H1 (cell line): ENCODE data around the gene PVR. TPM values are rescaled to one million over a fixed set of nuclear protein-coding genes. Genes with fewer than 3 reads are reported as not detected.

Source experiments
- CTCF ChIA-PET: fragments of 300-600 bp; sonication (Branson Sonifier 250); formaldehyde crosslinking; loops from one replicate; lab custom pipeline; 2021; ENCODE audit not compliant: partially characterized antibody; lab: Charles Lee
- POLR2A ChIA-PET: fragments of 300-600 bp; sonication (Branson Sonifier 250); formaldehyde crosslinking; loops from one replicate; lab custom pipeline; 2021; ENCODE audit warnings: inconsistent platforms; ENCODE audit not compliant: partially characterized antibody; lab: Charles Lee
- DNase-seq, 2 experiments: peaks; one replicate each; pipeline versions ENCODE4 v3.0.0 to v3.0.0-alpha.2; 2010 to 2022; ENCODE audit warnings: low spot score in 2 of 2, low read depth in 1 of 2, mixed read lengths in 1 of 2
- FAIRE-seq: peaks from 2 replicates; lab custom pipeline; 2011; peaks lifted over from hg19 to GRCh38; lab: Jason Lieb, UNC
- H2AFZ ChIP-seq: 2 replicates; pipeline ENCODE4 v1.8.1; 2012; ENCODE audit warnings: low read length, inconsistent platforms
- H2AK5ac ChIP-seq: 2 replicates; pipeline ENCODE4 v1.6.1; 2013; ENCODE audit warnings: low read depth, low read length
- H2BK120ac ChIP-seq: replicated peaks from 2 replicates; pipeline ENCODE3; 2013; ENCODE audit warnings: low read depth, low read length, inconsistent platforms
- H2BK12ac ChIP-seq: 2 replicates; pipeline ENCODE4 v1.6.1; 2013; ENCODE audit warnings: low read depth, low read length
- H2BK15ac ChIP-seq: 2 replicates; pipeline ENCODE4 v1.6.1; 2013; ENCODE audit warnings: low read length
- H2BK20ac ChIP-seq: 2 replicates; pipeline ENCODE4 v1.6.1; 2013; ENCODE audit warnings: low read length
- H2BK5ac ChIP-seq: 2 replicates; pipeline ENCODE4 v1.6.1; 2013; ENCODE audit warnings: low read depth, low read length
- H3K14ac ChIP-seq: 2 replicates; pipeline ENCODE4 v1.6.1; 2013; ENCODE audit warnings: inconsistent platforms; ENCODE audit not compliant: insufficient read length
- H3K18ac ChIP-seq: 2 replicates; pipeline ENCODE4 v1.6.1; 2013; ENCODE audit warnings: low read length; ENCODE audit errors: extremely low read depth
- H3K23ac ChIP-seq: 2 replicates; pipeline ENCODE4 v1.6.1; 2013; ENCODE audit warnings: inconsistent platforms; ENCODE audit not compliant: insufficient read length
- H3K23me2 ChIP-seq: 2 replicates; pipeline ENCODE4 v1.6.1; 2013; ENCODE audit warnings: low read depth, low read length
- H3K27ac ChIP-seq: 2 replicates; pipeline ENCODE4 v1.6.1; 2011; ENCODE audit warnings: low read depth, low read length, inconsistent platforms
- H3K27me3 ChIP-seq, 4 experiments: replicated peaks in 1 of 4; 1 replicate in 1 of 4; 2 replicates in 3 of 4; pipeline versions ENCODE4 v1.6.1 to v1.8.1; 2011 to 2013; ENCODE audit warnings: low read length in 3 of 4, mild to moderate bottlenecking in 3 of 4, inconsistent platforms in 2 of 4, mixed read lengths in 2 of 4, moderate library complexity in 1 of 4; ENCODE audit not compliant: control insufficient read depth in 3 of 4, insufficient read depth in 3 of 4; ENCODE audit errors: extremely low read depth in 1 of 4
- H3K36me3 ChIP-seq, 4 experiments: 2 replicates each; pipeline versions ENCODE4 v1.6.1 to v1.8.1; 2011 to 2013; ENCODE audit warnings: mild to moderate bottlenecking in 4 of 4, low read length in 3 of 4, moderate library complexity in 2 of 4, control low read depth in 1 of 4, inconsistent platforms in 1 of 4; ENCODE audit not compliant: insufficient read depth in 4 of 4, control insufficient read depth in 2 of 4
- H3K4ac ChIP-seq: replicated peaks from 2 replicates; pipeline ENCODE3; 2013; ENCODE audit warnings: low read length, low read depth, mixed read lengths, inconsistent platforms; ENCODE audit not compliant: insufficient read length
- H3K4me1 ChIP-seq, 4 experiments: replicated peaks in 1 of 4; 1 replicate in 1 of 4; 2 replicates in 3 of 4; pipeline versions ENCODE4 v1.6.1 to v1.8.1; 2011 to 2013; ENCODE audit warnings: low read length in 3 of 4, inconsistent platforms in 2 of 4, mixed read lengths in 1 of 4; ENCODE audit not compliant: insufficient read depth in 4 of 4, control insufficient read depth in 3 of 4
- H3K4me2 ChIP-seq, 2 experiments: 2 replicates each; pipeline versions ENCODE4 v1.6.1 to v1.8.1; 2011 to 2013; ENCODE audit warnings: low read depth in 2 of 2, low read length in 2 of 2, control low read depth in 1 of 2, inconsistent platforms in 1 of 2, mild to moderate bottlenecking in 1 of 2; ENCODE audit not compliant: insufficient read depth in 1 of 2
- H3K4me3 ChIP-seq, 4 experiments: fragments of 200-600, 300-600 bp in 1 of 4; sonication (generic), shearing (Covaris generic), sonication (Bioruptor Twin) in 1 of 4; 2 replicates each; pipeline versions ENCODE4 v1.5.1 to v1.8.1; 2011 to 2016; ENCODE audit warnings: low read length in 4 of 4, low read depth in 3 of 4, control low read depth in 2 of 4, inconsistent platforms in 2 of 4, mild to moderate bottlenecking in 2 of 4, mixed read lengths in 1 of 4, moderate library complexity in 1 of 4; ENCODE audit not compliant: insufficient read depth in 2 of 4; ENCODE audit errors: extremely low read depth in 1 of 4
- H3K56ac ChIP-seq: replicated peaks from 2 replicates; pipeline ENCODE3; 2013; ENCODE audit warnings: low read depth, mild to moderate bottlenecking, mixed read lengths, low read length, inconsistent platforms; ENCODE audit not compliant: insufficient read length
- H3K79me1 ChIP-seq: 2 replicates; pipeline ENCODE4 v1.6.1; 2013; ENCODE audit warnings: low read depth, low read length, control low read depth
- H3K79me2 ChIP-seq, 2 experiments: 2 replicates each; pipeline versions ENCODE4 v1.6.1 to v1.8.1; 2012 to 2013; ENCODE audit warnings: low read length in 2 of 2, mild to moderate bottlenecking in 2 of 2, inconsistent platforms in 1 of 2; ENCODE audit not compliant: insufficient read depth in 2 of 2, control insufficient read depth in 1 of 2
- H3K9ac ChIP-seq, 4 experiments: replicated peaks in 1 of 4; 1 replicate in 1 of 4; 2 replicates in 3 of 4; pipeline versions ENCODE4 v1.6.1 to v1.8.1; 2011 to 2013; ENCODE audit warnings: low read depth in 3 of 4, low read length in 3 of 4, control low read depth in 2 of 4, mild to moderate bottlenecking in 2 of 4, moderate library complexity in 2 of 4, inconsistent platforms in 1 of 4; ENCODE audit errors: extremely low read depth in 1 of 4
- H3K9me3 ChIP-seq, 2 experiments: 2 replicates each; pipeline versions ENCODE4 v1.6.1 to v1.8.1; 2012 to 2013; ENCODE audit warnings: mild to moderate bottlenecking in 2 of 2, moderate library complexity in 2 of 2, control low read depth in 1 of 2, inconsistent platforms in 1 of 2, low read depth in 1 of 2, low read length in 1 of 2, mixed read lengths in 1 of 2; ENCODE audit not compliant: insufficient read depth in 2 of 2
- H4K20me1 ChIP-seq, 2 experiments: replicated peaks in 1 of 2; 2 replicates each; pipeline versions ENCODE3 to v1.8.1; 2011 to 2013; ENCODE audit warnings: inconsistent platforms in 2 of 2, low read length in 2 of 2, mild to moderate bottlenecking in 1 of 2; ENCODE audit not compliant: insufficient read depth in 2 of 2, control insufficient read depth in 1 of 2
- H4K5ac ChIP-seq: 2 replicates; pipeline ENCODE4 v1.6.1; 2013; ENCODE audit warnings: low read length, low read depth, mixed read lengths, inconsistent platforms; ENCODE audit not compliant: insufficient read length
- H4K8ac ChIP-seq: 2 replicates; pipeline ENCODE4 v1.8.0; 2013; ENCODE audit warnings: mild to moderate bottlenecking, moderate library complexity, low read length, inconsistent platforms; ENCODE audit not compliant: insufficient read depth; ENCODE audit errors: extremely low read depth
- H4K91ac ChIP-seq: replicated peaks from 2 replicates; pipeline ENCODE3; 2013; ENCODE audit warnings: low read length, mixed read lengths, inconsistent platforms; ENCODE audit not compliant: insufficient read length
- ATF3 ChIP-seq: IDR thresholded peaks from 2 replicates; pipeline ENCODE4 v1.6.1; 2011; ENCODE audit warnings: low read depth, mild to moderate bottlenecking, low read length; ENCODE audit not compliant: insufficient read depth
- CREB1 ChIP-seq: IDR thresholded peaks from 2 replicates; pipeline ENCODE4 v1.6.1; 2012; ENCODE audit warnings: inconsistent platforms
- E2F6 ChIP-seq: IDR thresholded peaks from 2 replicates; pipeline ENCODE4 v1.6.1; 2012; ENCODE audit warnings: inconsistent platforms
- EP300 ChIP-seq, 2 experiments: IDR thresholded peaks; 1 replicate in 1 of 2; 2 replicates in 1 of 2; pipeline ENCODE4 v1.6.1; 2011 to 2012; ENCODE audit warnings: low read depth in 2 of 2, low read length in 2 of 2, mild to moderate bottlenecking in 2 of 2, borderline replicate concordance in 1 of 2, inconsistent platforms in 1 of 2, moderate library complexity in 1 of 2
- MAX ChIP-seq: IDR thresholded peaks from 2 replicates; pipeline ENCODE4 v1.6.1; 2012; ENCODE audit warnings: inconsistent platforms
- POLR2AphosphoS5 ChIP-seq: IDR thresholded peaks from 2 replicates; pipeline ENCODE4 v1.6.1; 2011; ENCODE audit warnings: low read depth, low read length
- RXRA ChIP-seq: IDR thresholded peaks from 2 replicates; pipeline ENCODE4 v1.6.1; 2011; ENCODE audit warnings: low read depth, mild to moderate bottlenecking, low read length, moderate library complexity; ENCODE audit not compliant: insufficient read depth
- USF2 ChIP-seq: IDR thresholded peaks from 2 replicates; pipeline ENCODE4 v1.6.1; 2011; ENCODE audit warnings: low read length, improper control_type of control experiment
- WGBS, 2 experiments: shearing (Covaris generic) in 1 of 2; methylation state at CpG; one replicate each; pipeline versions ENCODE4 v1.1.6 to v1.1.7; 2013 to 2015; ENCODE audit warnings: low lambda C conversion rate in 2 of 2, mixed read lengths in 2 of 2, inconsistent platforms in 1 of 2, low coverage in 1 of 2, missing lambda C conversion rate in 1 of 2; ENCODE audit not compliant: insufficient replicate concordance in 2 of 2, insufficient coverage in 1 of 2, insufficient read length in 1 of 2; ENCODE audit errors: extremely low coverage in 1 of 2, missing lambda C conversion rate in 1 of 2; 5-methylcytosine and 5-hydroxymethylcytosine counted together
- polyA plus RNA-seq, 7 experiments: library from polyadenylated mRNA; depleted of rRNA in 3 of 7; stranded (reverse) in 5 of 7; unstranded in 2 of 7; fragments of >200 nt in 5 of 7; fragments of 200-250 nt in 2 of 7; gene quantifications; 1 replicate in 5 of 7; 2 replicates in 1 of 7; 4 replicates in 1 of 7; pipeline versions ENCODE4 v1.2.1 to v1.2.3, GENCODE V29; 2011 to 2013; ENCODE audit warnings: missing spikeins in 2 of 7, mixed read lengths in 2 of 7
- total RNA-seq: library from RNA; stranded (reverse); fragmentation: NEBNext Ultra II Directional; extraction: Animal tissue kit (Norgen Biotek cat#: 25700); gene quantifications from 2 replicates; pipeline ENCODE4 v1.2.1, GENCODE V29; 2021

The PVR gene
- total and polyA plus RNA-seq, 2 of the 8 experiments (the other 6 are each of a cell fraction or from before 2014, with no cell fraction given), result 13.3 to 14.8 TPM

GRCh38 chr19:44657211-44657921 is 13.7 kb downstream of the PVR start:
- Histone ChIP-seq H3K79me2 (no peaks in the 10 kb centered on the region), H2BK20ac (no peak overlapping the region), H4K8ac (no peak overlapping the region), H3K36me3 (peaks cover 12 to 30% (median 26%) of the 10 kb centered on the region in 4 experiments; a peak in 7 of 8 replicates), H3K4me2 (no peak overlapping the region), H4K91ac (no peak overlapping the region), H3K4ac (no peak overlapping the region), H2BK12ac (no peak overlapping the region), H3K4me1 (peaks cover 0 to 2% (median 0%) of the 10 kb centered on the region in 4 experiments; a peak in 2 of 7 replicates), H3K9me3 (no peaks in the 10 kb centered on the region), H3K4me3 (no peak overlapping the region), H3K27me3 (no peaks in the 10 kb centered on the region), H2BK15ac (no peak overlapping the region), H2BK120ac (no peak overlapping the region), H4K20me1 (peaks cover 0 to 2% of the 10 kb centered on the region in 2 experiments), H4K5ac (no peak overlapping the region), H2AFZ (no peak overlapping the region), H3K79me1 (no peaks in the 10 kb centered on the region), H3K14ac (no peak overlapping the region), H3K56ac (no peak overlapping the region), H3K23me2 (no peaks in the 10 kb centered on the region), H3K23ac (no peak overlapping the region), H3K9ac (no peak overlapping the region), H2BK5ac (no peak overlapping the region), H3K18ac (no peak overlapping the region), H2AK5ac (no peak overlapping the region), H3K27ac (no peak overlapping the region)
- FAIRE-seq (no peak), DNase-seq (peak in 1 of 2 experiments; percentile 95)
- ChIA-PET POLR2A (interaction anchor here (0.5 to 1.9 kb wide), 9 partner anchors 9 to 297 kb away, joined by 3 to 8 read pairs (median 3); no protein-coding TSS in a partner anchor), CTCF (interaction anchor here (0.8 to 13.3 kb wide), 34 partner anchors 9 to 140 kb away, joined by 3 to 126 read pairs (median 6); partner anchors contain the start of genes IGSF23 and PVR)
- WGBS, 2 experiments, result 55% methylated on average over 24 of the region's 25 CpGs; no CpG with 5 or more reads in 1 of the 2 experiments
- peak; percentile 49; the same call in 1 of the 2 replicates for TF ChIP-seq CREB1
- peak; percentile 49; the same call in 1 of the 2 replicates for TF ChIP-seq POLR2AphosphoS5
- TF ChIP-seq ATF3, result peak; percentile 65; the same call in 1 of the 2 replicates
- TF ChIP-seq USF2, result peak; percentile 77
- TF ChIP-seq RXRA, result no peak
- peak; percentile 52; the same call in 1 of the 2 replicates for TF ChIP-seq MAX
- no peak for TF ChIP-seq EP300 (IDR thresholded peaks at IDR 0.05; ENCODE audit: borderline replicate concordance in 1 of 2, low read depth in 2 of 2, low read length in 2 of 2)
- TF ChIP-seq E2F6, result peak; percentile 45; the same call in 1 of the 2 replicates
